ACC112 (cell line): ENCODE data around the gene SNTG2.

Source experiments
- H2AFZ ChIP-seq: fragments of 200-600 bp; sonication (generic); one replicate; pipeline ENCODE4 v1.6.0; 2017; ENCODE audit warnings: antibody characterized with exemption, low read length; ENCODE audit not compliant: unreplicated experiment
- H3K27ac ChIP-seq: fragments of 200-600 bp; sonication (generic); 2 replicates; pipeline ENCODE4 v1.5.1; 2014; ENCODE audit warnings: low read depth, mild to moderate bottlenecking, antibody characterized with exemption, low read length, moderate library complexity
- H3K27me3 ChIP-seq: fragments of 200-600 bp; sonication (generic); 2 replicates; pipeline ENCODE4 v1.6.1; 2014; ENCODE audit warnings: mild to moderate bottlenecking, antibody characterized with exemption, low read length, moderate library complexity, mixed read lengths; ENCODE audit not compliant: insufficient read depth
- H3K36me3 ChIP-seq: fragments of 200-600 bp; sonication (generic); 2 replicates; pipeline ENCODE4 v1.6.1; 2016; ENCODE audit warnings: mild to moderate bottlenecking, antibody characterized with exemption, low read length, moderate library complexity, mixed read lengths; ENCODE audit not compliant: insufficient read depth
- H3K4me1 ChIP-seq: fragments of 200-600 bp; sonication (generic); one replicate; pipeline ENCODE4 v1.6.1; 2016; ENCODE audit warnings: low read length, mixed read lengths; ENCODE audit not compliant: insufficient read depth, unreplicated experiment, control insufficient read depth
- H3K4me3 ChIP-seq: fragments of 200-600 bp; sonication (generic); 2 replicates; pipeline ENCODE4 v1.5.1; 2014; ENCODE audit warnings: mild to moderate bottlenecking, low read depth, low read length
- H3K79me2 ChIP-seq: fragments of 200-600 bp; sonication (generic); one replicate; pipeline ENCODE4 v1.6.0; 2016; ENCODE audit warnings: low read length; ENCODE audit not compliant: control insufficient read depth, unreplicated experiment, insufficient read depth

SNTG2 gene

GRCh38 chr2:1237783-1238182 lies 287.1 kb downstream of the SNTG2 start:
- Histone ChIP-seq H3K4me3 (no peak overlapping the region), H3K27ac (no peak overlapping the region), H2AFZ (no peak overlapping the region), H3K27me3 (no peaks in the 10 kb centered on the region), H3K4me1 (no peaks in the 10 kb centered on the region), H3K36me3 (no peaks in the 10 kb centered on the region), H3K79me2 (no peaks in the 10 kb centered on the region)

- Histone ChIP-seq H3K27me3 (no peaks in the 10 kb centered on the region), H3K36me3 (no peaks in the 10 kb centered on the region), H2AFZ (no peak overlapping the region), H3K4me1 (no peaks in the 10 kb centered on the region), H3K79me2 (no peaks in the 10 kb centered on the region), H3K27ac (no peak overlapping the region), H3K4me3 (no peak overlapping the region)
These were observed 288.0 kb downstream of the SNTG2 start for GRCh38 chr2:1238598-1239138.

- H2AFZ ChIP-seq, result no peak overlapping the region
- no peaks in the 10 kb centered on the region for H3K27me3 ChIP-seq
- H3K79me2 ChIP-seq, result no peaks in the 10 kb centered on the region
- H3K4me3 ChIP-seq, result no peak overlapping the region
- no peaks in the 10 kb centered on the region for H3K4me1 ChIP-seq
- no peaks in the 10 kb centered on the region for H3K36me3 ChIP-seq
- H3K27ac ChIP-seq, result no peak overlapping the region
These were observed 294.5 kb downstream of the SNTG2 start for GRCh38 chr2:1245193-1245592.

- H3K27me3 ChIP-seq, result no peaks in the 10 kb centered on the region
- no peaks in the 10 kb centered on the region for H3K4me1 ChIP-seq
- no peaks in the 10 kb centered on the region for H3K79me2 ChIP-seq
- H2AFZ ChIP-seq, result no peak overlapping the region
- no peaks in the 10 kb centered on the region for H3K36me3 ChIP-seq
- no peak overlapping the region for H3K4me3 ChIP-seq
- no peak overlapping the region for H3K27ac ChIP-seq
These were observed 295.6 kb downstream of the SNTG2 start for GRCh38 chr2:1246239-1246638.

- Histone ChIP-seq H3K4me3 (no peak overlapping the region), H3K27ac (no peak overlapping the region), H3K4me1 (no peaks in the 10 kb centered on the region), H2AFZ (no peak overlapping the region), H3K79me2 (no peaks in the 10 kb centered on the region), H3K36me3 (no peaks in the 10 kb centered on the region), H3K27me3 (no peaks in the 10 kb centered on the region)
These were observed 296.3 kb downstream of the SNTG2 start for GRCh38 chr2:1246991-1247390.

- Histone ChIP-seq H2AFZ (no peak overlapping the region), H3K27me3 (no peaks in the 10 kb centered on the region), H3K36me3 (no peaks in the 10 kb centered on the region), H3K27ac (no peak overlapping the region), H3K79me2 (no peaks in the 10 kb centered on the region), H3K4me3 (no peak overlapping the region), H3K4me1 (no peaks in the 10 kb centered on the region)
These were observed 297.5 kb downstream of the SNTG2 start for GRCh38 chr2:1248187-1248586.

- H3K4me3 ChIP-seq, result no peak overlapping the region
- no peaks in the 10 kb centered on the region for H3K36me3 ChIP-seq
- no peaks in the 10 kb centered on the region for H3K27me3 ChIP-seq
- H2AFZ ChIP-seq, result no peak overlapping the region
- H3K4me1 ChIP-seq, result no peaks in the 10 kb centered on the region
- H3K79me2 ChIP-seq, result no peaks in the 10 kb centered on the region
- no peak overlapping the region for H3K27ac ChIP-seq
These were observed 299.4 kb downstream of the SNTG2 start for GRCh38 chr2:1249897-1250687.

- Histone ChIP-seq H3K27me3 (no peaks in the 10 kb centered on the region), H3K4me3 (no peak overlapping the region), H3K27ac (no peak overlapping the region), H2AFZ (no peak overlapping the region), H3K36me3 (no peaks in the 10 kb centered on the region), H3K79me2 (no peaks in the 10 kb centered on the region), H3K4me1 (no peaks in the 10 kb centered on the region)
These were observed 300.9 kb downstream of the SNTG2 start for GRCh38 chr2:1251520-1251919.

GRCh38 chr2:1253629-1254028 lies 303.0 kb downstream of the SNTG2 start:
- Histone ChIP-seq H3K79me2 (no peaks in the 10 kb centered on the region), H3K4me3 (no peak overlapping the region), H3K4me1 (no peaks in the 10 kb centered on the region), H3K36me3 (no peaks in the 10 kb centered on the region), H3K27ac (no peak overlapping the region), H3K27me3 (no peaks in the 10 kb centered on the region), H2AFZ (no peak overlapping the region)

- H3K36me3 ChIP-seq, result no peaks in the 10 kb centered on the region
- no peak overlapping the region for H2AFZ ChIP-seq
- no peaks in the 10 kb centered on the region for H3K79me2 ChIP-seq
- no peaks in the 10 kb centered on the region for H3K4me1 ChIP-seq
- no peak overlapping the region for H3K27ac ChIP-seq
- H3K27me3 ChIP-seq, result no peaks in the 10 kb centered on the region
- H3K4me3 ChIP-seq, result no peak overlapping the region
These were observed 304.2 kb downstream of the SNTG2 start for GRCh38 chr2:1254662-1255343.
